ENCODE results near the gene P2RY13. TPM values are rescaled to one million over a fixed set of nuclear protein-coding genes. Genes with fewer than 3 reads are reported as not detected.
A peak's percentile ranks its signal among the peaks of the same experiment; 100 is the strongest.

P2RY13 gene
- total RNA-seq, 4 donors from 2014 or later = 0.20 to 3.1 (median 0.78) TPM

- no peaks in the 10 kb centered on the region for H3K27me3 ChIP-seq
- no peak for DNase-seq (ENCODE audit: low spot score in 2 of 2)
- H3K4me1 ChIP-seq = peaks cover 0 to 10% (median 4%) of the 10 kb centered on the region in 4 donors
- H3K36me3 ChIP-seq = peaks cover 0 to 4% (median 0%) of the 10 kb centered on the region in 3 donors
- WGBS, 2 donors = 81 to 89% methylated on average over 3 of the region's 3 CpGs
- H3K9me3 ChIP-seq = no peaks in the 10 kb centered on the region
- H3K27ac ChIP-seq = no peak overlapping the region
- H3K4me3 ChIP-seq = no peak overlapping the region
- no peak for TF ChIP-seq EP300 (IDR thresholded peaks at IDR 0.05)
- no peak for TF ChIP-seq CTCF (IDR thresholded peaks at IDR 0.05)
- no peak for TF ChIP-seq POLR2A (IDR thresholded peaks at IDR 0.05)
Observed at GRCh38 chr3:151366993-151367392, 37.6 kb upstream of the P2RY13 start.

DNA sequence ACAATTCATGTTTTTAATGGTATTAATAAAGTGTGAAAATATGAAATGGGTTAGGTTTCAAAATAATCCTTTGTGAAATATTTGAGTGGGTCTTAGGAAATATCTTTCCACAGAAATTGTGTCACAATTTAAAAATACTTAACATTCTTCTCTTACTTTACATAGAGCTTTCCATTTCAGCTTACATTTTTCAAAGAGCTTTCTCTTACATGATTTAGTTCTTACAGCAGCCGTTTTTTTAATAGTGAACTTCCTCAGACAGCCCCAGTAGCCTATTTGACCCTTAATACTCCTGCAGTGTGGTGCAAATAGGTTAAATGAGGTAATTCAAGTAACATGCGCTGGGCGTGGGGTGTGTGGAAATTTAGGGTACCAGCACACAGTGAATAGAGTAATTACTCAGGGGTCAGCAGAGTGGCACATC is 33.4 kb upstream of the P2RY13 start:
- H3K4me1 ChIP-seq = peaks cover 0 to 11% (median 4%) of the 10 kb centered on the region in 4 donors
- no peak for DNase-seq (ENCODE audit: low spot score in 2 of 2)
- H3K9me3 ChIP-seq = no peaks in the 10 kb centered on the region
- WGBS, 2 donors = 37 to 40% methylated on average over 3 of the region's 3 CpGs
- H3K36me3 ChIP-seq = no peaks in the 10 kb centered on the region
- TF ChIP-seq EP300 (IDR thresholded peaks at IDR 0.05) (no peak), POLR2A (IDR thresholded peaks at IDR 0.05) (no peak), CTCF (IDR thresholded peaks at IDR 0.05) (no peak)
- H3K27ac ChIP-seq = peak overlapping the region in 1 of 4 donors; percentile 37
- H3K4me3 ChIP-seq = no peak overlapping the region
- no peaks in the 10 kb centered on the region for H3K27me3 ChIP-seq

GRCh38 chr3:151357463-151357850 is 28.1 kb upstream of the P2RY13 start:
- TF ChIP-seq EP300 (IDR thresholded peaks at IDR 0.05) (no peak), CTCF (IDR thresholded peaks at IDR 0.05) (no peak), POLR2A (IDR thresholded peaks at IDR 0.05) (no peak)
- no peak for DNase-seq (ENCODE audit: low spot score in 2 of 2)
- H3K27me3 ChIP-seq = no peaks in the 10 kb centered on the region
- H3K4me1 ChIP-seq = peaks cover 0 to 16% (median 0%) of the 10 kb centered on the region in 4 donors
- H3K9me3 ChIP-seq = no peaks in the 10 kb centered on the region
- 23 to 29% methylated on average over 2 of the region's 2 CpGs for WGBS, 2 donors
- no peak overlapping the region for H3K4me3 ChIP-seq
- H3K36me3 ChIP-seq = no peaks in the 10 kb centered on the region
- H3K27ac ChIP-seq = no peak overlapping the region

DNA sequence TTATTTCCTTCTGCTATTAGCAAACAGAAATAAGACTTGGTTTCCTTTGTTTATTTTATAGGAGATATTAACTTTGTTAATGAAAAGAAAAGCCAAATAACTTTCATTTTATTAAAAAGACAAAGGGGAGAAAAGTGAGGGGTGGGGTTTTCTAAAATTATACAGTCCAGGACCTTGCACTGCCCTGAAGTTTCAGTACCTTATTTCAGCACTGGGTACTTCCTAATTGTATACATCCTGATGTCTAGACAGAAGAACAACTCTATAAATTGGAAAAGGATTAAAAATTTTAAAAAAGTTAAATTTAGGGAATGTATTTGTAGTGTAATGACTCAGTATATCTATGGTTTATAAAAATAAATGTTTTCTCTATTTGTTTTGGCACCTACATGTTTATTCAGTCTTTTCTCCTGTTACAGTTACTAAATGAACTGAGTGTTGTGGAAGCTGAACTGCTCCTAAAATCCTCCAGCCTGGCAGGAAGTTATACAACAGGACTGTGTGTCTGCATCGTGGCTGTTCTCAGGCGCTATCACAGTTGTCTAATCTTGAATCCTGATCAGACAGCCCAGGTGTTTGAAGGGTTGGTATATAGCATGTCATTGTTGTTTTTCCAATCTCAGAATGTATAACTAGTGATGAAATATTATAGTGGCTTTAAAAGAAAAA is 27.6 kb upstream of the P2RY13 start:
- H3K36me3 ChIP-seq = no peaks in the 10 kb centered on the region
- no peaks in the 10 kb centered on the region for H3K9me3 ChIP-seq
- DNase-seq (ENCODE audit: low spot score in 2 of 2) = no peak
- H3K27ac ChIP-seq = no peak overlapping the region
- WGBS, 2 donors = 5 to 8% methylated on average over 2 of the region's 2 CpGs
- no peak overlapping the region for H3K4me3 ChIP-seq
- TF ChIP-seq CTCF (IDR thresholded peaks at IDR 0.05) = no peak
- peaks cover 0 to 16% (median 0%) of the 10 kb centered on the region in 4 donors for H3K4me1 ChIP-seq
- no peaks in the 10 kb centered on the region for H3K27me3 ChIP-seq

GRCh38 chr3:151351648-151352047 is 22.3 kb upstream of the P2RY13 start:
- no peaks in the 10 kb centered on the region for H3K36me3 ChIP-seq
- H3K9me3 ChIP-seq = no peaks in the 10 kb centered on the region
- 79 to 92% methylated on average over 4 of the region's 4 CpGs for WGBS, 2 donors
- no peak overlapping the region for H3K4me3 ChIP-seq
- no peak overlapping the region for H3K27ac ChIP-seq
- TF ChIP-seq CTCF (IDR thresholded peaks at IDR 0.05) = no peak
- TF ChIP-seq POLR2A (IDR thresholded peaks at IDR 0.05) = no peak
- TF ChIP-seq EP300 (IDR thresholded peaks at IDR 0.05) = no peak
- peaks cover 0 to 18% (median 0%) of the 10 kb centered on the region in 4 donors for H3K4me1 ChIP-seq
- no peak for DNase-seq (ENCODE audit: low spot score in 2 of 2)
- H3K27me3 ChIP-seq = no peaks in the 10 kb centered on the region

Measured in tibial nerve (tissue), 4 donors.